Karpas-422 (cell line): ENCODE results near the gene GATAD2B. TPM values are rescaled to one million over a fixed set of nuclear protein-coding genes. Genes with fewer than 3 reads are reported as not detected.

ENCODE experiments used
- DNase-seq: peaks from one replicate; pipeline ENCODE4 v3.0.0-alpha.2; 2015
- H2AFZ ChIP-seq: fragments of 200-600 bp; sonication (generic); 2 replicates; pipeline ENCODE4 v1.6.1; 2014; ENCODE audit warnings: antibody characterized with exemption, low read length, mixed read lengths
- H3K27ac ChIP-seq: fragments of 200-600 bp; sonication (generic); 2 replicates; pipeline ENCODE4 v1.5.1; 2014; ENCODE audit warnings: mild to moderate bottlenecking, low read length, moderate library complexity
- H3K27me3 ChIP-seq: fragments of 200-600 bp; sonication (generic); 2 replicates; pipeline ENCODE4 v1.6.1; 2014; ENCODE audit warnings: low read length, mixed read lengths
- H3K36me3 ChIP-seq: fragments of 200-600 bp; sonication (generic); 2 replicates; pipeline ENCODE4 v1.6.1; 2014; ENCODE audit warnings: low read length, mixed read lengths; ENCODE audit not compliant: insufficient read depth
- H3K4me1 ChIP-seq: fragments of 200-600 bp; sonication (generic); 2 replicates; pipeline ENCODE4 v1.6.1; 2014; ENCODE audit warnings: mild to moderate bottlenecking, low read length, mixed read lengths
- H3K4me2 ChIP-seq: fragments of 200-600 bp; sonication (generic); 2 replicates; pipeline ENCODE4 v1.6.1; 2014; ENCODE audit warnings: low read length, low read depth, mild to moderate bottlenecking; ENCODE audit not compliant: poor library complexity, severe bottlenecking
- H3K4me3 ChIP-seq: fragments of 200-600 bp; sonication (generic); 2 replicates; pipeline ENCODE4 v1.5.1; 2014; ENCODE audit warnings: mild to moderate bottlenecking, antibody characterized with exemption, low read length, mixed read lengths
- H3K79me2 ChIP-seq: fragments of 200-600 bp; sonication (generic); 2 replicates; pipeline ENCODE4 v1.6.1; 2014; ENCODE audit warnings: mild to moderate bottlenecking, low read length, mixed read lengths
- H3K9ac ChIP-seq: fragments of 200-600 bp; sonication (generic); 2 replicates; pipeline ENCODE4 v1.6.0; 2014; ENCODE audit warnings: low read length
- H3K9me2 ChIP-seq: fragments of 200-600 bp; sonication (generic), shearing (Covaris generic); replicated peaks from 2 replicates; pipeline ENCODE4 v1.6.0; 2014; ENCODE audit warnings: mild to moderate bottlenecking, low read length, moderate library complexity; ENCODE audit not compliant: insufficient read depth
- H3K9me3 ChIP-seq: fragments of 300-700, 200-600 bp; sonication (generic); 2 replicates; pipeline ENCODE4 v1.6.1; 2014; ENCODE audit warnings: low read length, mixed read lengths
- H4K20me1 ChIP-seq: fragments of 200-600 bp; sonication (generic); 2 replicates; pipeline ENCODE4 v1.6.1; 2014; ENCODE audit warnings: mild to moderate bottlenecking, antibody characterized with exemption, low read length, low read depth; ENCODE audit not compliant: insufficient read depth
- total RNA-seq: library from RNA; depleted of rRNA; stranded (reverse); fragments of >200 nt; shearing (Covaris generic); gene quantifications from 2 replicates; pipeline ENCODE4 v1.2.3, GENCODE V29; 2014; ENCODE audit warnings: low replicate concordance

GATAD2B gene
- total RNA-seq, 1 experiment from 2014 or later, result 21.8 TPM

DNA sequence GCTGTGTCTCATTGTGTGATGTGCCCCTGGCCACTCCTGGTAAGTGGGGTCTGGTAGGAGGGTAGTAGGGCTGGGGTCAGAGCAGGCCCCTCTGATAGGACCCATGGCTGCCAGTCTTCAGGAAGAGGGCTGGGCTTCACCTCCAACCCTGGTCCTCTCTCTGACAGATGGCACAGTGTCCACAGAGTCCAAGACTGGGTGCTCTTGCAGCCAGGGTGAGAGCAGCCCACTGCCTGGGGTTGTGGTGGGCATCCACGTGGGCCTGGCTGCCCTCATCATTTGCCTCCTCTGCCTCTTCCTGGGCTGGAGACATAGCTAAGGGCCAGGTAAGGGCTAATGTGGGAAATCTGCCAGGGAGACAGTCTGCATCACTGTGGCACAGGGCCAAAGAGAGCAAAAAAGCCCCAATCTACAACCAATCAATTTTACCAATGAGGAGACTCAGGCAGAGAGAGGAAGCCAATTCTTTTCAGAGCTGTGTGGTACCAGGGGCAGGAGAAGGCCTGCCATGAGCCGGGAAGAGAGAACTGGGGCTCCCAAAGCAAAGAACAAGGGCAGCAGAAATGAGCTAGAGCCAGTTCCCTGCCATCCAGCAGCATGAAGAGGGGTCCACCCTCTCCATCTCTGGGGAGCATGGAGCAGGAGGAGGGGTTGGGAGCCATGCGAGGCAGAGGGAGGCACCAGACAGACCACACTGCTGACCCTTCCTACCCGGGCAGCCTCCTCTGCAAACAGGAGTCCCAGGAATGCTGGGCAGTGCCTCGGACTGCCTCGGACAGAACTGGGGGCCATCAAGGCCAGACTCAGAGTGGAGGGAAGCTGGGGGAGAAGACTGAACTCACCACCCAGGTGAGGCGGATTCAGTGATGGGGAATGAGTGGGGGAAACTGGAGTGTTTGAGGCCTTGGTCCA is 120.7 kb downstream of the GATAD2B start:
- Histone ChIP-seq H3K27me3 (no peaks in the 10 kb centered on the region), H3K4me1 (peaks cover 40% of the 10 kb centered on the region), H3K4me3 (no peak overlapping the region), H2AFZ (no peak overlapping the region), H3K79me2 (no peaks in the 10 kb centered on the region), H3K36me3 (no peaks in the 10 kb centered on the region), H3K9me3 (no peaks in the 10 kb centered on the region), H3K4me2 (no peak overlapping the region), H4K20me1 (no peaks in the 10 kb centered on the region), H3K27ac (no peak overlapping the region), H3K9me2 (0 out of 2 replicates have a peak, but pooled peaks cover 3% of the 10 kb centered on the region), H3K9ac (no peak overlapping the region)
- no peak for DNase-seq

DNA sequence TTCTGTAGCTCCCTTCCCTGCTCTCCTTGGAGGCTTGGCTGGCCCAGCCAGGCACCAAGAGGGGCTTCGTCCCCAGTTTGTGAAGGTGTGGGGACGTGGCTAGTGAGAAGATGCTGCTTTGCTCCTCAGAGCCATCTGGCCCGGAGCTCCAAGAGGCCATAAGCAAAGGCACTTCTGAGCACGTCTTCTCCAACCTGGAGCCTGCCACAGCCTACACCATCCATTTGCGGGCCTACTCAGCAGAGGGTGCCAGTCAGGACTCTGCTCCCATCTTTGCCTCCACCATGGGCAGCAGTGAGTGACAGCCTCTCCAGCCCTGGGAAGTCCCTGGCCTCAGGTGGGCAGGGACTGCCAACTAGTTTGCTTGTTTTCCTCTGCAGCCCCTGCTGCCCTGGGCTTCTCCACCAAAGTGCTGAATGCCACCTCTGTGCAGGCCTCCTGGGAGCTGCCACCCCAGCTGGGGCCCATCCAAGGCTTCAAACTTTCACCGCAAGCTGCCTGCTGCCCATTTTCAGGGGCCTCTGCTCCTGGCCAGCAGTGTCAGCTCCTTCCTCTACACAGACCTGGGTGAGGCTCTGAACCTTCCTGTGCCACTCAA is 121.6 kb downstream of the GATAD2B start:
- Histone ChIP-seq H3K4me2 (no peak overlapping the region), H2AFZ (no peak overlapping the region), H3K9ac (no peak overlapping the region), H3K27me3 (no peaks in the 10 kb centered on the region), H3K9me2 (0 out of 2 replicates have a peak, but pooled peaks cover 3% of the 10 kb centered on the region), H3K79me2 (no peaks in the 10 kb centered on the region), H3K4me1 (peaks cover 31% of the 10 kb centered on the region), H3K27ac (no peak overlapping the region), H3K4me3 (no peak overlapping the region), H4K20me1 (no peaks in the 10 kb centered on the region), H3K9me3 (no peaks in the 10 kb centered on the region), H3K36me3 (no peaks in the 10 kb centered on the region)
- no peak for DNase-seq

DNA sequence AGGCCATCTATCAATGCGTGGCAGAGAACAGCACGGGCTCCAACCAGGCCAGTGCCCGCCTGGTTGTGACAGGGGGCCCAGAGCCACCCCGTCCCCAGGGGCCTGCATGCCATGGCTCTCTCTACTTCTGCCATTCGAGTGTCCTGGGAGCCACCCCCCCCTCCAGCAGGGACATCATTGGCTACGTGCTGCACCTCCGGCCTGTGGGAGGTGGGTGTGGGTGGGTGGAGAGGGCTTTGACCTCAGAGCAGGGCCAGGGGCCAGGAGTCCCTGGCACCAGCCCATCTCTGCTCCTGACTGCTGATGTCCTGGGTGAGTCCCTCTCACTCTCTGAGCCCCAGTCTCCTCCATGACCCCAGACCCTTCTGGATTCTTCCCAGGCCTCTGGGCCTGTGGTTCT is 122.3 kb downstream of the GATAD2B start:
- Histone ChIP-seq H3K4me1 (peaks cover 25% of the 10 kb centered on the region), H4K20me1 (no peaks in the 10 kb centered on the region), H3K36me3 (no peaks in the 10 kb centered on the region), H2AFZ (no peak overlapping the region), H3K27me3 (no peaks in the 10 kb centered on the region), H3K4me2 (no peak overlapping the region), H3K79me2 (no peaks in the 10 kb centered on the region), H3K9ac (no peak overlapping the region), H3K27ac (no peak overlapping the region), H3K9me2 (0 out of 2 replicates have a peak, but pooled peaks cover 3% of the 10 kb centered on the region), H3K9me3 (no peaks in the 10 kb centered on the region), H3K4me3 (no peak overlapping the region)
- DNase-seq, result no peak

DNA sequence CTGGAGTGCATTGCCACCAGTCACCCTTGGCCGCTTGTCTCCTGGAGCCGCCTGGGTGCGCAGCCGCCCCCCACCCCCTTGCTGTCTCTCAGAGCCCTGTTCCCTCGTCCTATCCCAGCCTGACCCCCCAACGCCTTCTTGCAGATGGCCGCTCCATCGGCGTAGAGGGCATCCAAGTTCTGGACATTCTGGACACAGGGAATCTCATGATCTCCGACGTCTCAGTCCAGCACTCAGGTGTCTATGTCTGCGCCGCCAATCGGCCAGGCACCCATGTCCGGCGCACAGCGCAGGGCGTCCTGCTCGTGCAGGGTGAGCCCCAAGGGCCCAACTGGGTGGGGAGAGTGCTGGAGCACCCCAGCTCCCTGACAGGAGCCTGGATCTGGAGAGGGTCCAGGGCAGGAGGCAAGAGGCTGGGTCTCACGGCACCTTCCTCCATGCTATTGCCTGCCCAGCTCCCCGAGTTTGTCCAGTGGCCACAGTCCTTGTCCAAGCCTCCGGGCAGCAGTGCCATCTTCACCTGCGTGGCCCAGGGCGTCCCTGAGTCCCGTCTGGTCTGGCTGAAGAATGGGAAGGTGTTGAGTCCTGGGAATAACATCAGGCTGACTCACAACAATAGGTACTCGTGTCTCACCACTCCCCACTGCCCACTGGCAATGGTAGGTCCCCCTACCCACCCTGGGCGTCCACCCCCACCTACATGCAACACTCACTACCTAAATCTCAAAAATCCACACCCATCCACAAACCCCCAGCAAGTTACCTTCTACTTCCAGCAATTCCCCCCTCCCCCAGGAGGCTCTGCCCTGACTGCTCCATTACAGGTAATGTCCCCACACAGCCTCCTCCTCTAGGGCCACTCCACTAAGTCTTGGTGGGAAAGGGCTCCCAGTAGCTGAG is 123.0 kb downstream of the GATAD2B start:
- H3K4me2 ChIP-seq, result no peak overlapping the region
- H3K27ac ChIP-seq, result no peak overlapping the region
- H3K36me3 ChIP-seq, result no peaks in the 10 kb centered on the region
- H3K4me3 ChIP-seq, result no peak overlapping the region
- H3K4me1 ChIP-seq, result peaks cover 19% of the 10 kb centered on the region
- H3K9me2 ChIP-seq, result 0 out of 2 replicates have a peak, but pooled peaks cover 3% of the 10 kb centered on the region
- H4K20me1 ChIP-seq, result no peaks in the 10 kb centered on the region
- H2AFZ ChIP-seq, result no peak overlapping the region
- no peak for DNase-seq
- H3K79me2 ChIP-seq, result no peaks in the 10 kb centered on the region
- H3K27me3 ChIP-seq, result no peaks in the 10 kb centered on the region
- no peak overlapping the region for H3K9ac ChIP-seq
- H3K9me3 ChIP-seq, result no peaks in the 10 kb centered on the region

DNA sequence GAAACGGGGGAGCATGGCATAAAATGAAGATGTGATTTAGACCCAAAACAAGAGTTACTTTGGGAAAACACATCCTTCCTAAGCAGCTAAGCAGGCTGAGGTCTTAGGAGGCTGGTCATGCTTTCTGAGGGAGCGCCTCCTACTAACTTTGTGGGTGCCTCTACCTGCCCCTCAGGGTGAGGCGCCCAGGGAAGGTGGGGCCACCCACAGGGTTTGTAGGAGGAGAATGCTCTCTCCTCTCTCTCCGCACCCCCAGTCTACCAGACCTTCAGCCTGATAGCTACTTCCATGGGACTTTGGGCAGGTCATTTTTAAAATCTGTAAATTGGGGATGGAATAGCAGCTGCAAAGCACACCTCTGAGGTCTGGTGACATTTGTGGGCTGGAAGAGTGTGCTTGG is 123.8 kb downstream of the GATAD2B start:
- Histone ChIP-seq H3K79me2 (no peaks in the 10 kb centered on the region), H3K4me2 (no peak overlapping the region), H3K4me1 (peaks cover 19% of the 10 kb centered on the region), H3K27me3 (no peaks in the 10 kb centered on the region), H3K36me3 (no peaks in the 10 kb centered on the region), H3K9me2 (0 out of 2 replicates have a peak, but pooled peaks cover 3% of the 10 kb centered on the region), H3K9me3 (no peaks in the 10 kb centered on the region), H3K4me3 (no peak overlapping the region), H3K9ac (peak overlapping the region; percentile 18; the same call in 1 of the 2 replicates), H2AFZ (no peak overlapping the region), H4K20me1 (no peaks in the 10 kb centered on the region), H3K27ac (peak overlapping the region; percentile 49)
- no peak for DNase-seq

DNA sequence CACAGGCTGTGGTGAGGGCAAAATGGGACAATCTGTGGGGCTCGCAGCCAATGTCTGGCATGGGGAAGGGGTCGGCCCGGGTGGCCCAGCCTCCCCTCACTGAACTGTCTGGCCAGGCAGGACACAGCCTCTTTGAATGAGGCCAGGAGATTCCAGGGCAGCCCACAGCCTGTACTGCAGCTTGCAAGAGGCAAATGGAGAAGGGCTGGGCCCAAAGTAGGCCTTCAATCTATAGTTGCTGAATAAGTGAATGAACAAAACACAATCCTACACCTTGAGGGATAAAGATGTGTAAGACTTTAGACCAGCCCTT is 124.3 kb downstream of the GATAD2B start:
- no peak for DNase-seq
- H3K79me2 ChIP-seq, result no peaks in the 10 kb centered on the region
- H3K27ac ChIP-seq, result peak overlapping the region; percentile 49

DNA sequence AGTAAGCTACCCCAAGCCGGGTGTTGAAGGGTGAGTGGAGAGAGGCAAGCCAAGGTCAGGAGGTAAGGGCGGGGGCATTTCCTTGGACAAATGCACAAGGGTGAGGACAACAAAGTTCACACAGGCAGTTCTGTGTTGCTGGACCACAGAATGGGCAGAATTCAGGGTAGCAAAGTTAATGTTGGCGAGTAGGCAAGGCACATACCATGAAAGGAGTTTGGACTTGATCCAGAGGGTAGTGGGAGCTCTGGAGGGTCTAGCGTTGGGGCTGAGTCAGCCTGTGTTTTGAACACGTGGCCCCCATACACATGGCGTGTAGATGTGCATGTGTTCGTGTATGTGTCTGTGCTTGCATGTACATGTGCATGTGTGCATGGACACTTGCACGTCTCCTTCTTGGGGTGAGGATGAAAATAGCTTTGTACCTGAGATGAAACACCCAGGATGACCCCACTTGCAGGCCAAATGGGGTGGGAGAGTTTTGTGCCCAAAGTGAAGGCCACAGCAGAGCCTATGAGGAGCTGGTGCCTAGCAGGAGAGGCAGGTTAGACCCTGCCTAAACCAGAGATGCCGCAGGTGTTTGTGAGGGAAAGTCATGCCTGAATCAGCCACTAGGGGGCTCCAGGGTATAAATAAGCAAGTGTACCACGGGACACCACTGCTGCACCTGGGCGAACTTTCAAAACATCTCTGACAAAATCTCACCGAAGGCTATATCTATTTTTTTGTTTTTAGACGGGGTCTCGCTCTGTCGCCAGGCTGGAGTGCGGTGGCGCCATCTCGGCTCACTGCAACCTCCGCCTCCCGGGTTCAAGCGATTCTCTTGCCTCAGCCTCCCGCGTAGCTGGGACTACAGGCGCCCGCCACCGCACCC is 125.7 kb downstream of the GATAD2B start:
- Histone ChIP-seq H3K4me2 (no peak overlapping the region), H3K27ac (no peak overlapping the region), H3K79me2 (no peaks in the 10 kb centered on the region), H3K36me3 (no peaks in the 10 kb centered on the region), H3K4me3 (no peak overlapping the region), H2AFZ (no peak overlapping the region), H3K9ac (no peak overlapping the region), H3K9me2 (no peaks in the 10 kb centered on the region), H3K9me3 (no peaks in the 10 kb centered on the region), H3K27me3 (no peaks in the 10 kb centered on the region), H3K4me1 (peaks cover 19% of the 10 kb centered on the region), H4K20me1 (no peaks in the 10 kb centered on the region)
- peak; percentile 94 for DNase-seq

More for the DNA sequence above, 124.3 kb downstream of the GATAD2B start:
- H3K9ac ChIP-seq, result peak overlapping the region; percentile 18; the same call in 1 of the 2 replicates
- no peaks in the 10 kb centered on the region for H3K9me3 ChIP-seq
- 0 out of 2 replicates have a peak, but pooled peaks cover under 1% of the 10 kb centered on the region for H3K9me2 ChIP-seq
- H3K4me3 ChIP-seq, result no peak overlapping the region
- no peak overlapping the region for H2AFZ ChIP-seq
- no peak overlapping the region for H3K4me2 ChIP-seq
- no peaks in the 10 kb centered on the region for H4K20me1 ChIP-seq
- no peaks in the 10 kb centered on the region for H3K27me3 ChIP-seq
- H3K36me3 ChIP-seq, result no peaks in the 10 kb centered on the region
- peaks cover 19% of the 10 kb centered on the region for H3K4me1 ChIP-seq
